ENCODE data around the gene FARS2. TPM values are rescaled to one million over a fixed set of nuclear protein-coding genes. Genes with fewer than 3 reads are reported as not detected.

Gene FARS2
- total and polyA plus RNA-seq, 2 donors (not counting 1 experiment from before 2014, with no cell fraction given): 11.0 to 18.5 TPM

DNA sequence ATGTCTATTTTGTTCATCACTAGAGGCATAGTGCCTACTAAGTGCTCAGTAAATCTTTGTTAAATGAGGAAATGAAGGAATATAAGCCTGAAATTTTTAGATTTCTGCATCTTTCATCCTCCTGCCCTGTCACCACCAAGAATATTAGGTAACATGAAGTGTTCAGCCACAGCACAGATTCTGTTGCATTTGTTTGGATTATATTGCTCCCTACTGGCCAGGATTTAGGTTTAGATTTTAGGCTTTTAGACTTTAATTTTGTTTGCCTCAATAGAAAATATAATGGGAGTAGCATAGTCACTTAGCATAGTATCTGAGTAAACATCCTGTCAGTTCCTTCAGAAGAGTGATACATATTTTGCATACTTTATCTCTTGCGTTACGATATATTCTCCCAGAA, 14.2 kb downstream of the FARS2 start:
- Histone ChIP-seq H3K27me3 (ENCODE audit: control insufficient read depth, insufficient read depth, low read length) (no peaks in the 10 kb centered on the region), H3K4me1 (ENCODE audit: control insufficient read depth, extremely low read depth, insufficient read depth, low read length) (no peaks in the 10 kb centered on the region), H3K4me3 (replicated peaks in 1 of 4; ENCODE audit: control extremely low read depth in 1 of 4, insufficient read depth in 1 of 4, low read depth in 3 of 4, low read length in 4 of 4) (no peak overlapping the region), H3K36me3 (ENCODE audit: control insufficient read depth, insufficient read depth, low read length) (no peaks in the 10 kb centered on the region), H4K20me1 (ENCODE audit: control insufficient read depth, extremely low read depth, insufficient read depth, low read length) (no peaks in the 10 kb centered on the region), H3K79me2 (ENCODE audit: control insufficient read depth, insufficient read depth, low read length) (no peaks in the 10 kb centered on the region), H3K4me2 (ENCODE audit: extremely low read depth, insufficient read depth, low read length) (no peak overlapping the region), H3K9me3 (ENCODE audit: control insufficient read depth, insufficient read depth, low read depth, low read length) (no peaks in the 10 kb centered on the region), H3K9ac (ENCODE audit: insufficient read depth, low read length) (no peak overlapping the region), H3K27ac (ENCODE audit: insufficient read depth, low read length) (no peak overlapping the region), H2AFZ (ENCODE audit: low read length) (no peak overlapping the region)
- peak in 1 of 2 donors; percentile 17 for DNase-seq (ENCODE audit: low read depth in 2 of 2)
- no peak for TF ChIP-seq EZH2 (IDR thresholded peaks at IDR 0.05; ENCODE audit: low read length, missing control alignments)
- TF ChIP-seq, protein P1, sequence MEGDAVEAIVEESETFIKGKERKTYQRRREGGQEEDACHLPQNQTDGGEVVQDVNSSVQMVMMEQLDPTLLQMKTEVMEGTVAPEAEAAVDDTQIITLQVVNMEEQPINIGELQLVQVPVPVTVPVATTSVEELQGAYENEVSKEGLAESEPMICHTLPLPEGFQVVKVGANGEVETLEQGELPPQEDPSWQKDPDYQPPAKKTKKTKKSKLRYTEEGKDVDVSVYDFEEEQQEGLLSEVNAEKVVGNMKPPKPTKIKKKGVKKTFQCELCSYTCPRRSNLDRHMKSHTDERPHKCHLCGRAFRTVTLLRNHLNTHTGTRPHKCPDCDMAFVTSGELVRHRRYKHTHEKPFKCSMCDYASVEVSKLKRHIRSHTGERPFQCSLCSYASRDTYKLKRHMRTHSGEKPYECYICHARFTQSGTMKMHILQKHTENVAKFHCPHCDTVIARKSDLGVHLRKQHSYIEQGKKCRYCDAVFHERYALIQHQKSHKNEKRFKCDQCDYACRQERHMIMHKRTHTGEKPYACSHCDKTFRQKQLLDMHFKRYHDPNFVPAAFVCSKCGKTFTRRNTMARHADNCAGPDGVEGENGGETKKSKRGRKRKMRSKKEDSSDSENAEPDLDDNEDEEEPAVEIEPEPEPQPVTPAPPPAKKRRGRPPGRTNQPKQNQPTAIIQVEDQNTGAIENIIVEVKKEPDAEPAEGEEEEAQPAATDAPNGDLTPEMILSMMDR (conservative IDR thresholded peaks at IDR 0.05 in 1 of 2, IDR thresholded peaks at IDR 0.05 in 1 of 2; ENCODE audit: low read depth in 1 of 2, low read length in 2 of 2): no peak

DNA sequence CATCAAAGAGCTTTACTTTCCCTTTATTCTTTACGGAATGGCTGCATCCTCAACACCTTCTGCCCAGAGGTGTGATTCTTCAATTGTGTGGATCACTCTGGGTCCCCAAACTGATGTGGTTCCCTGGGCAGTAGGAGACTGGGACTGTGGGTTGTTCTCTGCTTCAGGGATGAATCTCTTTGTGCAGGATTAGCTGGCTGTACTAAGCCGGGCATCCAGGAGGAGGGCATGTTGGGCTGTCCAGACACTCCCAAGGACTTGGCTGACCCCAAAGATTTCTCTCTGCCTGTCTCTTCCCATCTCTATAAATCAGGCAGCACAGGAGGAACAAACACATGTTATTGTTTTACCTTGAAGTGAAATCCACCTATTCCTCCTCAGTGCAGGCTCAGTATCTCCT, 15.3 kb downstream of the FARS2 start:
- DNase-seq (ENCODE audit: low read depth in 2 of 2): no peak
- Histone ChIP-seq H3K27ac (ENCODE audit: insufficient read depth, low read length) (no peak overlapping the region), H3K27me3 (ENCODE audit: control insufficient read depth, insufficient read depth, low read length) (no peaks in the 10 kb centered on the region), H3K4me1 (ENCODE audit: control insufficient read depth, extremely low read depth, insufficient read depth, low read length) (no peaks in the 10 kb centered on the region), H3K4me3 (replicated peaks in 1 of 4; ENCODE audit: control extremely low read depth in 1 of 4, insufficient read depth in 1 of 4, low read depth in 3 of 4, low read length in 4 of 4) (no peak overlapping the region), H3K79me2 (ENCODE audit: control insufficient read depth, insufficient read depth, low read length) (no peaks in the 10 kb centered on the region), H3K9me3 (ENCODE audit: control insufficient read depth, insufficient read depth, low read depth, low read length) (no peaks in the 10 kb centered on the region), H3K4me2 (ENCODE audit: extremely low read depth, insufficient read depth, low read length) (no peak overlapping the region), H4K20me1 (ENCODE audit: control insufficient read depth, extremely low read depth, insufficient read depth, low read length) (no peaks in the 10 kb centered on the region), H3K36me3 (ENCODE audit: control insufficient read depth, insufficient read depth, low read length) (no peaks in the 10 kb centered on the region), H3K9ac (ENCODE audit: insufficient read depth, low read length) (no peak overlapping the region), H2AFZ (ENCODE audit: low read length) (no peak overlapping the region)
- TF ChIP-seq EZH2 (IDR thresholded peaks at IDR 0.05; ENCODE audit: low read length, missing control alignments): no peak
- TF ChIP-seq, protein P1 (conservative IDR thresholded peaks at IDR 0.05 in 1 of 2, IDR thresholded peaks at IDR 0.05 in 1 of 2; ENCODE audit: low read depth in 1 of 2, low read length in 2 of 2): no peak

DNA sequence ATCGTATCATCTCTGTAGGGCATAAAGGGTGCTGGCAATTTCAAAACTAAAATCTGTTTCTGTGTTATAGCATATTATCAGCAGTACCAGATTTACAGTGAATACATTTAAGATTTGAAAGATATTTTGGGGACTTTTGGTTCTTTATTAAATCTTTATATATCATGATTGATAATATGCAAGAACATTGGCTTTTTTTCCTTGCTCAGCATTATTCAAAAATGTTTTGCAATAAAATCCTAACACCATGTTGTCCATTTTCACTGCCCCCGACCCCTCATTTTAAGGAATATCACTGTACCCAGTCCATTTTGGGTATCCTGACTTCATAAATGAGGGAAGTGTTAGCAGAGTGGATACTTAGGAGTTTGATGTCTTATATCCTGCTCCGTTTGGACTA, 16.3 kb downstream of the FARS2 start:
- H3K4me2 ChIP-seq (ENCODE audit: extremely low read depth, insufficient read depth, low read length): no peak overlapping the region
- no peaks in the 10 kb centered on the region for H3K79me2 ChIP-seq (ENCODE audit: control insufficient read depth, insufficient read depth, low read length)
- no peak overlapping the region for H2AFZ ChIP-seq (ENCODE audit: low read length)
- H3K36me3 ChIP-seq (ENCODE audit: control insufficient read depth, insufficient read depth, low read length): no peaks in the 10 kb centered on the region
- H3K4me3 ChIP-seq (replicated peaks in 1 of 4; ENCODE audit: control extremely low read depth in 1 of 4, insufficient read depth in 1 of 4, low read depth in 3 of 4, low read length in 4 of 4): no peak overlapping the region
- no peaks in the 10 kb centered on the region for H4K20me1 ChIP-seq (ENCODE audit: control insufficient read depth, extremely low read depth, insufficient read depth, low read length)
- H3K9me3 ChIP-seq (ENCODE audit: control insufficient read depth, insufficient read depth, low read depth, low read length): no peaks in the 10 kb centered on the region
- H3K9ac ChIP-seq (ENCODE audit: insufficient read depth, low read length): no peak overlapping the region
- TF ChIP-seq EZH2 (IDR thresholded peaks at IDR 0.05; ENCODE audit: low read length, missing control alignments): no peak
- TF ChIP-seq, protein P1 (conservative IDR thresholded peaks at IDR 0.05 in 1 of 2, IDR thresholded peaks at IDR 0.05 in 1 of 2; ENCODE audit: low read depth in 1 of 2, low read length in 2 of 2): no peak
- no peak overlapping the region for H3K27ac ChIP-seq (ENCODE audit: insufficient read depth, low read length)
- H3K27me3 ChIP-seq (ENCODE audit: control insufficient read depth, insufficient read depth, low read length): no peaks in the 10 kb centered on the region
- H3K4me1 ChIP-seq (ENCODE audit: control insufficient read depth, extremely low read depth, insufficient read depth, low read length): no peaks in the 10 kb centered on the region
- no peak for DNase-seq (ENCODE audit: low read depth in 2 of 2)

Measured in fibroblast of lung (primary cell).